Choroid plexus epithelial cell (primary cell): ENCODE data around the gene CDK17.

ENCODE experiments used
- DNase-seq: peaks from one replicate; pipeline ENCODE4 v3.0.0-alpha.2; 2010; ENCODE audit warnings: low read depth
- H3K4me3 ChIP-seq: 2 replicates; pipeline ENCODE4 v1.5.1; 2011; ENCODE audit warnings: low read depth, mild to moderate bottlenecking, control low read depth, low read length, moderate library complexity
- TF ChIP-seq, protein P1 (sequence below): conservative IDR thresholded peaks from 2 replicates; pipeline ENCODE4 v1.5.1; 2011; ENCODE audit warnings: low read depth, mild to moderate bottlenecking, control low read depth, inconsistent platforms, low read length, moderate library complexity

The CDK17 gene

DNA sequence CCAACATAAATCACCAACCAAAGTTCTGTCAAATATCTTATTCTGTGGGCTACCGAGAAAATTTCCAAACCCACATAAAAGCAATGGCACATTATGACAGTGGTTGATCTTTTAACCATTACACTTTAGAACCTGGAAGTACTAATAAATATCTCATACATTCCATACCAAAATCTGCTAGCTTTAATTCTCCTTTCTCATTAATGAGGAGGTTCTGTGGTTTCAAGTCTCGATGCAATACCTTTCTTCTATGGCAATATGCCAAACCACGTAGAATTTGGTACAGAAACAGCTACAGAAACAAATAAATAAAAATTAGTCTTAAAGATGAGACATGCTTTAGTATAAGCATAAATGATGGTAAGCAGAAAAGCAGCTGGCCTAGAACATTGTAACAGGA is 105.4 kb downstream of the CDK17 start:
- DNase-seq, result peak; percentile 74
- TF ChIP-seq, protein P1, sequence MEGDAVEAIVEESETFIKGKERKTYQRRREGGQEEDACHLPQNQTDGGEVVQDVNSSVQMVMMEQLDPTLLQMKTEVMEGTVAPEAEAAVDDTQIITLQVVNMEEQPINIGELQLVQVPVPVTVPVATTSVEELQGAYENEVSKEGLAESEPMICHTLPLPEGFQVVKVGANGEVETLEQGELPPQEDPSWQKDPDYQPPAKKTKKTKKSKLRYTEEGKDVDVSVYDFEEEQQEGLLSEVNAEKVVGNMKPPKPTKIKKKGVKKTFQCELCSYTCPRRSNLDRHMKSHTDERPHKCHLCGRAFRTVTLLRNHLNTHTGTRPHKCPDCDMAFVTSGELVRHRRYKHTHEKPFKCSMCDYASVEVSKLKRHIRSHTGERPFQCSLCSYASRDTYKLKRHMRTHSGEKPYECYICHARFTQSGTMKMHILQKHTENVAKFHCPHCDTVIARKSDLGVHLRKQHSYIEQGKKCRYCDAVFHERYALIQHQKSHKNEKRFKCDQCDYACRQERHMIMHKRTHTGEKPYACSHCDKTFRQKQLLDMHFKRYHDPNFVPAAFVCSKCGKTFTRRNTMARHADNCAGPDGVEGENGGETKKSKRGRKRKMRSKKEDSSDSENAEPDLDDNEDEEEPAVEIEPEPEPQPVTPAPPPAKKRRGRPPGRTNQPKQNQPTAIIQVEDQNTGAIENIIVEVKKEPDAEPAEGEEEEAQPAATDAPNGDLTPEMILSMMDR, result no peak
- H3K4me3 ChIP-seq, result no peak overlapping the region

GRCh38 chr12:96293093-96293492 is 107.1 kb downstream of the CDK17 start:
- H3K4me3 ChIP-seq, result no peak overlapping the region
- no peak for DNase-seq
- TF ChIP-seq, protein P1, result no peak

DNA sequence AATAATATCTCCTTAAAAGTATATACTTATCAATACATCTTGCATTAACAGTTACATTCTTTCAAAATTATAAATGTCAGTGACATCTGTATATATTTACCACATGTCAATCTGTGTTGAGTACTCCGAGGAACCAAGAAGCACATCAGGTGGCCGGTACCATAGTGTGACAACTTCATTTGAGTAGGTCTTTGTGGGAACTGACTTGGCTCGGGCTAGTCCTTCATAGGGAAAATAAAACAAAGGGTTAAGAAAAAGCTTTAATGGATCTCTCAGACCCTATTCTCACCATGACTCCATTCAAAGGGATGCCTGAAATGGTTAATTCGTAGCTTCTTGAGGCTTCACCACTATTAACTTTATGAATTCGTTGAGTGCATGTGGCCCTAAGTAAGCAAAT is 111.2 kb downstream of the CDK17 start:
- TF ChIP-seq, protein P1, result no peak
- no peak for DNase-seq
- H3K4me3 ChIP-seq, result no peak overlapping the region

DNA sequence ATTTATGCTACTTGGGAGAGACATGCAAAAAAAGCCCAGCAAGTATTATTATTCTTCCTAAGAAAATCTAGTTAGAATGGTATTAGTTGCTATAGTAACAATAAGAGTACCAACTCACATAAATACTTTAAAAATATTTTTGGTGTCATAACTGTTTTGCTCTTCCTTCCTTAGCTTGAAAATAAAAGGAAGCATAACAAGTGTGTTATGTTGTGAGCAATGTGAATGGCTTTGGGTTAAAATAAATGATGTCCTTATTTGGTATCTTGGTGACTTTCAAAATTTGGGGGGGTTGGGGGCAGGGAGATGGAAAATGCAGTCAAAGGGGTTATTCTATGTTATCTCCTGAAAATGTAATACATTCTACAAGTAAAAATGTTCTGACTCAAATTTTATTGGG is 115.1 kb downstream of the CDK17 start:
- no peak for DNase-seq
- TF ChIP-seq, protein P1, result no peak
- H3K4me3 ChIP-seq, result no peak overlapping the region

GRCh38 chr12:96274331-96274730 is 125.9 kb downstream of the CDK17 start:
- DNase-seq, result peak; percentile 76

GRCh38 chr12:96271469-96272199 is 128.6 kb downstream of the CDK17 start:
- TF ChIP-seq, protein P1, result no peak
- DNase-seq, result no peak
- H3K4me3 ChIP-seq, result no peak overlapping the region

More at GRCh38 chr12:96274331-96274730, 125.9 kb downstream of the CDK17 start:
- TF ChIP-seq, protein P1, result no peak
- no peak overlapping the region for H3K4me3 ChIP-seq

DNA sequence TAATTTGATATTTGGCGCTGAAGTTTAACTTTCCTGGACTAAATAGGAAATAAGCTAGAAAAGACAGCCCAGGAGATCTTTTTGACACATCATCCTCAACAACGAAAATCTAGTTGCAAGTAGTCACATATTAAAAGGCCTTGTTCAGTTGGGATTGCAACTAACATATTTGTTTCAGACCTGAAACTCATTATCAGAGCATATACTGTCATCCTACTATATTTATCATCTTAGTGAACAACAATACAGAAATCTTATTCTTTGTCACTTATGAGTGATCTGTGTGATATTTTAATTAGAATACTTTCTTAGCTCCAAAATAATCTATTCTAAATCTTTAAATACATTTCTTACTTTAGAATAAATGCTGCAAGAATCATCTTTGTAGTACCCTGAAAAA is 134.0 kb downstream of the CDK17 start:
- no peak overlapping the region for H3K4me3 ChIP-seq
- DNase-seq, result no peak
- TF ChIP-seq, protein P1, result no peak
